ENCODE measurements around the gene PICALM.

DNA sequence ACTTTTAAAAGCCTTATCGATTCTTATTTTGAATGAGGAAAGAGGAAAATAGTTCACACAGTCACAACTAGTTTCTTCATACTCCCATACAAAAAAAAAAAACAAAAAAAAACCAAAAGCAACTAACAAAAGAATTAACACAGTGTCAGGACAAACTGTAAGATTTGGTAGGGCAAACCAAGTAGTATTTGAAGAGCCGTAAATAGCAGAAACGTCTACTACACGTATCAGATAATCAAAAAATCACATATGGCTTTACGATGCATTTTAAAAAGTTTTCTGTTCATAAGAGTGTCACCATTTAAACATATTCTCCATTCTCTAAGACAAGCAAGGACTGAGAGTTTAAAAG lies 2.3 kb downstream of the PICALM start:
- no peak for TF ChIP-seq CEBPB (IDR thresholded peaks at IDR 0.05)
- no peak for TF ChIP-seq TAF1 (IDR thresholded peaks at IDR 0.05; ENCODE audit: low read depth)
- no peak for TF ChIP-seq YY1 (IDR thresholded peaks at IDR 0.05; ENCODE audit: low read depth)
- no peak for TF ChIP-seq EP300 (IDR thresholded peaks at IDR 0.05; ENCODE audit: borderline replicate concordance)
- TF ChIP-seq FOXM1 (IDR thresholded peaks at IDR 0.05; ENCODE audit: borderline replicate concordance, low read depth): no peak
- TF ChIP-seq, protein P1, sequence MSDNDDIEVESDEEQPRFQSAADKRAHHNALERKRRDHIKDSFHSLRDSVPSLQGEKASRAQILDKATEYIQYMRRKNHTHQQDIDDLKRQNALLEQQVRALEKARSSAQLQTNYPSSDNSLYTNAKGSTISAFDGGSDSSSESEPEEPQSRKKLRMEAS (IDR thresholded peaks at IDR 0.05): no peak
- TF ChIP-seq TCF12 (IDR thresholded peaks at IDR 0.05; ENCODE audit: low read depth): no peak
- TF ChIP-seq EGR1 (IDR thresholded peaks at IDR 0.05): no peak
